T1000 (cell line): ENCODE results near the gene CDK5.

Experiments used
- DNase-seq: peaks from one replicate; lab custom pipeline; 2025; ENCODE audit warnings: mixed read lengths; lab: John Stamatoyannopoulos, UW

CDK5 gene

GRCh38 chr7:151073990-151074389 lies 16.3 kb upstream of the CDK5 start:
- no peak for DNase-seq

DNA sequence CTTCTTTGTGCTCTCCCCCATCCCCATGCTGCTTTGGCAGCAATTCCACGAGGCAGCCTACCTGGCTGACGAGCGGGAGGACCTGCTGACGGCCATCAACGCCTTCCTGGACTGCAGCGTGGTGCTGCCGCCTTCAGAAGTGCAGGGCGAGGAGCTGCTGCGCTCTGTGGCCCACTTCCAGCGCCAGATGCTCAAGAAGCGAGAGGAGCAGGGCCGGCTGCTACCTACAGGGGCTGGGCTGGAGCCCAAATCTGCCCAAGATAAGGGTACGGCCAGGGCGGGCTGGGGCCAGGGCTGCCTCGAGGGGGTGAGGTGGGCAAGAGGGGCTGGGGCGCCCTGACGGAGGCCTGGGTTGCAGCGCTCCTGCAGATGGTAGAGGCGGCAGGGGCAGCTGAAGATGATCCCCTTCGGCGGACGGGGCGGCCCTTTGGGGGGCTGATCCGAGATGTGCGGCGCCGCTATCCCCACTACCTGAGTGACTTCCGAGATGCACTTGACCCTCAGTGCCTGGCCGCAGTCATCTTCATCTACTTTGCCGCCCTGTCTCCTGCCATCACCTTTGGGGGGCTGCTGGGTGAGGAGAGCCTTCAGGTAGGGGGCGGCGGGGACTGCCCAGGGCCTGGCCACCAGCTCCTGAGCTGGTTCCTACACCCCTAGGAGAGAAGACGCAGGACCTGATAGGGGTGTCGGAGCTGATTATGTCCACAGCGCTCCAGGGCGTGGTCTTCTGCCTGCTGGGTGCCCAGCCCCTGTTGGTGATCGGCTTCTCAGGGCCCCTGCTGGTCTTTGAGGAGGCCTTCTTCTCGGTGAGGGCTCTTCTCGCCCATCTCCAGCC lies 13.6 kb upstream of the CDK5 start:
- DNase-seq, result no peak

- DNase-seq, result no peak
Observed at GRCh38 chr7:151070574-151070960, 12.9 kb upstream of the CDK5 start.

- DNase-seq, result no peak
Observed at GRCh38 chr7:151069841-151070573, 12.3 kb upstream of the CDK5 start.

DNA sequence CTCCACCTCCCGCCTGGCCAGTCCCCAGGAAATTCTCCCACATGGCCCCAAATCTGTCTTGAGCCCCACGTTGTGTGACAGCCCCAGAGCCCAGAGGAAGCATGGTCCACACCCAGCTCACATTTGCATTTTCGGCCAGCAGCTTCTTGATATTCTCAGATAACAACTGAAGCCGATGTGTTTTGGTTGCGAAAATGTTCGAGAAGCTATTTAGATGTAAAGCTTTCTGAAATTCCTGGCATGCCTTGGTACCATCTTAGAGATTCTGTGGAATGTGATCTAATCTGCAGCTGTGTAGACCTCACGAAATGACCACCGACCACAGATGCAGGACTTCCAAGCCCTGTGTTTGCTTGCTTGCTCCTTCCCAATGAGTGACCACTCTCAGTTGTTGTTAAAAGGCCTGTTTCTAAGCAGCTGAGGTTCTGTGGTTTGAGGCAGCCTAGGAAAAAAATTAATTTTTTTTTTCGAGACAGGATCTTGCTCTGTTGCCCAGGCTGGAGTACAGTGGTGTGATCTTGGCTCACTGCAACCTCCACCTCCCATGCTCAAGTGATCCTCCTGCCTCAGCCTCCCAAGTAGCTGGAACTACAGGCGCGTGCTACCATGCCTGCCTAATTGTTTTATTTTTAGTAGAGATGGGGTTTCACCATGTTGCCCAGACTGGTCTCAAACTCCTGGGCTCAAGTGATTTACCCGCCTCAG lies 10.5 kb upstream of the CDK5 start:
- no peak for DNase-seq

DNA sequence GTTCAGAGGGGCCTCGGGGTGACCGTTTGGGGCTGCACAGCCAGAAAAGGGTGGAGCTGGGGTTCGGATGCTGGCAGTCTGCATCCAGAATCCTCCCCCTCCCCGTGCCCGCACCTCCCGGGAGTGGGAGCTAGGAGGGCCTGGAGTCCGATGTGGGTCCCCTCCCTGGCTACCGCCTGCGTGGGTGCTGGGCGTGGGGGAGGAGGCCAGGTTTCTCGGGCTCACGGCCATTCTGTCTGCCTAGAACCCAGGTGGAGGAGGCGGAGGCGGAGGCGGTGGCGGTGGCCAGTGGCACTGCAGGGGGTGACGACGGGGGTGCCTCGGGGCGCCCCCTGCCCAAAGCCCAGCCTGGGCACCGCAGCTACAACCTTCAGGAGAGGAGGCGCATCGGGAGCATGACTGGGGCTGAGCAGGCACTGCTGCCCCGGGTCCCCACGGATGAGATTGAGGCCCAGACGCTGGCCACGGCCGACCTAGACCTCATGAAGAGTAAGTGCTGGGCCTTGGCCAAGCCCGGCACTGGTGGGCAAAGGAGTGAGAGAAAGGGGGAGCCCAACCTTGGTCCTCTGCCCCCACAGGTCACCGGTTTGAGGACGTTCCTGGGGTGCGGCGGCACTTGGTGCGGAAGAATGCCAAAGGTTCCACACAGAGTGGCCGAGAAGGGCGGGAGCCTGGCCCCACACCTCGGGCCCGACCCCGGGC lies 8.7 kb upstream of the CDK5 start:
- no peak for DNase-seq

GRCh38 chr7:151065516-151065915 lies 7.8 kb upstream of the CDK5 start:
- no peak for DNase-seq

DNA sequence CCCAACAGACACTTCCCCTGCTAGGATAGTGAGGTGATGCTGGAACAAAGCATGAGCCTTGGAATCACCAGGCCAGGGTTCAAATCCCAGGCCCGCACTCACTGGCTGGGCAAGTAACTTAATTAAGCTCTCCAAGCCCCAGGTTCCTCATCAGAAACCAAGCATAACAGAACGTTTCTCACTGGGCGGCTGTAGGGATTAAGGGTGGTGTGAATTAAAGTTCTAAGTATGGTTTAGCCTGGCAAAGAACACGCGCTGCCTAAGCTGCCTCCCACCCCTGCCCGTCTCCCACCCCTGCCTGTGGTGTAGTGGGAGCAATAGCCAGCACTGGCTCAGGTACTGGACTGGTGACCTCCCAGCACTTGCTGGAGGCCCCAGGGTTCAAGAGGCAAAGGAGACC lies 7.3 kb upstream of the CDK5 start:
- DNase-seq, result no peak

GRCh38 chr7:151064454-151064853 lies 6.8 kb upstream of the CDK5 start:
- DNase-seq, result no peak

- DNase-seq, result peak; percentile 29
Observed at GRCh38 chr7:151063212-151063561, 5.5 kb upstream of the CDK5 start.

- peak; percentile 34 for DNase-seq
Observed at GRCh38 chr7:151062399-151063211, 4.9 kb upstream of the CDK5 start.

GRCh38 chr7:151062111-151062398 lies 4.4 kb upstream of the CDK5 start:
- DNase-seq, result no peak

- DNase-seq, result no peak
Observed at GRCh38 chr7:151061213-151062110, 3.8 kb upstream of the CDK5 start.

- no peak for DNase-seq
Observed at GRCh38 chr7:151060416-151061212, 2.9 kb upstream of the CDK5 start.

- no peak for DNase-seq
Observed at GRCh38 chr7:151060113-151060415, 2.4 kb upstream of the CDK5 start.

DNA sequence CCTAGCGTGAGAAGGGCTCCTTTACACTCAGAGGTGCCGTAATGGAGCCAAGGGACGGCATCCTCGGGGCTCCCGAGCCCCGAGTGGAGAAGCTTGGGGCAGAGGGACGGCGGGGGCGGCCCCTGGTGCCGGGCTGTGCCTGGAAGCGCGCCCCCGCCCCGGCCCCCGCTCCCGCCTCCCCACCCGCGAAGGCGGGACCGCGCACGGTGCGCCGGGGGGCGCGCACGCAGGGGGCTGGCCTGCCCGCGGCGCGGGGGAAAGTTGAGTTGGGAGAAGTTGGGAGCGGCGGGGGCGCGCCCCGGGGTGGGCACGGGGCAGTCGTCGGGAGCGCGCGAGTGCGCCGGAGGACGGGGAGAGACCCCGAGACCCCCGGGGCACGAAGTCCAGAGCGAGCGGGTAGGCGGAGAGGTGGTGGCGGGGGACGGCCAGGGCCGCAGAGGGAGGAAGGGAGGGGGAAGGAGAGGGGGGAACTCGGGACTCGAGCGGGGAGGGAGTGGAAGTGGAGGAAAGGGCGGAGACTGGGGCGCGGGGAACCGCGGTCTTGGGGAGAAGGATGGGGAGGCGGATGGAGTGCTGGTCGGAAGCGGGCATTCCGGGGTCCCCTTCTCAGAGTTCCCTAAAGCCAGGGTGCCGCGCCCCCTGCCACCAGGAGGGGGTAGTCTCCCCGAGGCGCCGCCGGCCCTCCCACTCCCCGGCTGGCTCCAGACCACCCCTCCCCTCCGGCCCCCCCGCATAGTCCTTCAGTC lies 1.8 kb upstream of the CDK5 start, which contains the start of gene SLC4A2:
TSS of gene SLC4A2 (plus strand) at position 223 of the 746 bp plus-strand sequence. CDS start 2,399 bp downstream, outside the sequence.
- peak; percentile 66 for DNase-seq

- DNase-seq, result no peak
Observed at GRCh38 chr7:151058781-151059366, 1.2 kb upstream of the CDK5 start.

DNA sequence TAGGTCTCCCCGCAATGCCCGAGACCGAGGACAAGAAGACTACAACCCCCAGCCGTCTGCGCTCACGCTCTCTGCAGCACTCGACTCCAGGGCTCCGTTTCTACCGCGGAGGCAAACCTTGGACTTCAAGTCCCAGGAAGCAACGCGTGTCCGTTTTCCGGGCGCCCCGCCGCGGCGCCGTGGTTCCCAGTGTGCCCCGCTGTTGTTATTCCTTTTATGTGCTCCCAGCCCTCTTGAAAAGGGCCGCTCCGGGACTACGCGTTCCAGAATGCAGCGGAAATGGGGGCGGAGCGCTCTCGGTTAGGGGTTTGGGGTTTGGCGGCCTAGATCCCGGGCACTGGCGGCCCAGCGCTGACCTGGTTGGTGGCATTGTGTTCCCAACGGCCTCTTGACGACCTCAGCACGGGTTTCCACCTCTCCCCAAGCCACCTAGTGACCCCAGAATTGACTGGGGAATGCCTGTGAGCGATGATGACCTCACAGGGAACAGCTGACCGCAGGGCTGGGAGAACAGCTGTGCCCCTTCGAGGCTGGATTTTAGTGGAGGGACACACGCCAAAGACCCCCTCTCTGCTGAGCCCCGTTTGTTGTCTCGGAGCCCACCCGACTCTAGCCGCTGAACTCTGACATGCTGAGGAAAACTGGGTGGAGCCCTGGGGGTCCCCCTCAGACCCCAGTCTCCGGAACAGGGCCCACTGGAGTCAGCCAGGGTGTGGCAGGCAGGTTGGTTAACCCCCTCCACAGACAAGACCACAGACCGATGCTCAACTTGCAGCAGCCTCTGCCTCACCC lies 488 bp upstream of the CDK5 start:
- DNase-seq, result peak; percentile 95
